ENCODE measurements around the gene CHKA.

DNA sequence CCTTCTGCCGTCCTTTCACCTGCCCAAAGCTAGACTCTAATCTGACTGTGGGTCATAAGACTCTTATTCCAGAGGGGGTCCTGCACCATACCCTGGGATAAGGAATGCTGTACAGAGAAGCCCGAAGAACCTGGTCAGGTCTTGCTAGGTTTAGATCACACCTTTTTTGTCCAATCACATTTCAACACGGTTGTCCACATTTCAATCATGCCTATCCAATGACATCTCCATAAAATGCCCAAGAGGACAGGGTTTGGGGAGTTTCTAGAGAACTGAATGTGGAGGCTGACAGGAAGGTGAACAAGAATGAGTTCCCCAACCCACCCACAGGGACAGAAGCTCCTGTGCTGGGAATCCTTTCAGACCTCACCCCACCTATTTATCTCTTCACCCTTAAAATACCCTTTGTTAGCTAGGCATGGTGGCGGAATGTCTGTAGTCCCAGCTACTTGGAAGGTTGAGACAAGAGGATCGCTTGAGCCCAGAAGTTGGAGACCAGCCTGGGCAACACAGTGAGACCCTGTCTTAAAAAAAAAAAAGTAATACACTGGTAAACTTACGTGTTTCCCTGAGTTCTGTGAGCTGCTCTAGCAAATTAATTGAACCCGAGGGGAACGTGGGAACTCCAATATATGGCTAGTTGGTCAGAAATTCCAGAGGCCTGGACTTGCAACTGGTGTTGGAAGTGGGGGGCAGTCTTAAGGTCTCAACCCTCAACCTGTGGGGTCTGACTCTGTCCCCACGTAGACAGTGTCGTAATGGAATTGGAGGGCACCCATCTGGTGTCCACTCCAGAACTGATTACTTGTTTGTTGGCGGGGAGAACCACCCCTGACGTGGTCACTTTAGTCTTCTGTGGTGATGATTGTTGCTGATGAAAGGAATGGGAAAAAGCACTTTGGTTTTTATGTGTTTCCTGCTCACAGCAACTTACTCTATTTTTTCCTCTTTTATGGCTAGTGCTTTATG is 64.6 kb downstream of the CHKA start:
- TF ChIP-seq CTCF (IDR thresholded peaks at IDR 0.05) (no peak), POLR2A (IDR thresholded peaks at IDR 0.05) (no peak), POLR2AphosphoS5 (IDR thresholded peaks at IDR 0.05) (no peak), EP300 (IDR thresholded peaks at IDR 0.05) (no peak)

All from suprapubic skin (tissue), 4 donors.